Stimulated activated CD8-positive, alpha-beta memory T cell treated with anti-CD3 and anti-CD28 coated beads, Interleukin-15, amount 100 ng/mL, for 24 hours (primary cell): ENCODE results near the gene NACC1.

Source experiments
- DNase-seq: peaks from one replicate; pipeline ENCODE4 v3.0.0-alpha.2; 2020; ENCODE audit warnings: low read depth

NACC1 gene

GRCh38 chr19:13120817-13121216 lies 2.8 kb downstream of the NACC1 start:
- DNase-seq: no peak

GRCh38 chr19:13121551-13122274 lies 3.6 kb downstream of the NACC1 start:
- no peak for DNase-seq

GRCh38 chr19:13122275-13122878 lies 4.3 kb downstream of the NACC1 start:
- no peak for DNase-seq

GRCh38 chr19:13122980-13123957 lies 5.2 kb downstream of the NACC1 start:
- no peak for DNase-seq

- DNase-seq: no peak
Measured at GRCh38 chr19:13127051-13127450, 9.0 kb downstream of the NACC1 start.

- no peak for DNase-seq
Measured at GRCh38 chr19:13127811-13128575, 9.9 kb downstream of the NACC1 start.

- DNase-seq: no peak
Measured at GRCh38 chr19:13128583-13128982, 10.5 kb downstream of the NACC1 start.

- no peak for DNase-seq
Measured at GRCh38 chr19:13129384-13129783, 11.3 kb downstream of the NACC1 start.

- DNase-seq: no peak
Measured at GRCh38 chr19:13130886-13131490, 12.9 kb downstream of the NACC1 start.

GRCh38 chr19:13132471-13133180 lies 14.6 kb downstream of the NACC1 start:
- DNase-seq: no peak

- DNase-seq: no peak
Measured at GRCh38 chr19:13133241-13133870, 15.3 kb downstream of the NACC1 start.

GRCh38 chr19:13134626-13135025 lies 16.6 kb downstream of the NACC1 start:
- DNase-seq: no peak

- no peak for DNase-seq
Measured at GRCh38 chr19:13135068-13136062, 17.3 kb downstream of the NACC1 start.

GRCh38 chr19:13137290-13137794 lies 19.3 kb downstream of the NACC1 start:
- no peak for DNase-seq

GRCh38 chr19:13138171-13138915 lies 20.3 kb downstream of the NACC1 start:
- no peak for DNase-seq

GRCh38 chr19:13138916-13139198 lies 20.8 kb downstream of the NACC1 start:
- DNase-seq: no peak

GRCh38 chr19:13139633-13140311 lies 21.7 kb downstream of the NACC1 start:
- no peak for DNase-seq
